GM23338 (cell line): ENCODE results near the gene ZNF568. TPM values are rescaled to one million over a fixed set of nuclear protein-coding genes. Genes with fewer than 3 reads are reported as not detected.

Experiments used
- ATAC-seq: fragments of 200-7000 bp; cut with Tn5 transposase; 3 replicates; pipeline ENCODE4 v1.9.1; 2020
- DNase-seq: peaks from one replicate; pipeline ENCODE4 v3.0.0-alpha.2; 2015; ENCODE audit warnings: low spot score
- H2AFZ ChIP-seq: fragments of 200-600 bp; sonication (generic); 2 replicates; pipeline ENCODE4 v1.8.0; 2016; ENCODE audit warnings: antibody characterized with exemption, mild to moderate bottlenecking, moderate library complexity
- H3F3A ChIP-seq: fragments of 200-600 bp; sonication (generic); replicated peaks from 2 replicates; pipeline ENCODE4 v1.8.0; 2017; ENCODE audit warnings: antibody characterized with exemption, mixed run types, low read depth
- H3K27ac ChIP-seq: fragments of 200-600 bp; sonication (generic); 2 replicates; pipeline ENCODE4 v1.6.1; 2016; ENCODE audit warnings: low read depth
- H3K27me3 ChIP-seq: fragments of 200-600 bp; sonication (generic); 2 replicates; pipeline ENCODE4 v1.8.0; 2016; ENCODE audit warnings: mild to moderate bottlenecking, mixed run types, moderate library complexity; ENCODE audit not compliant: insufficient read depth
- H3K36me3 ChIP-seq: fragments of 200-600 bp; sonication (generic); 2 replicates; pipeline ENCODE4 v1.8.0; 2016; ENCODE audit warnings: mild to moderate bottlenecking; ENCODE audit not compliant: insufficient read depth
- H3K4me1 ChIP-seq: fragments of 200-600 bp; sonication (generic); 2 replicates; pipeline ENCODE4 v1.8.0; 2016; ENCODE audit warnings: mild to moderate bottlenecking, moderate library complexity; ENCODE audit not compliant: insufficient read depth
- H3K4me2 ChIP-seq: fragments of 200-600 bp; sonication (generic); 2 replicates; pipeline ENCODE4 v1.7.1; 2017; ENCODE audit warnings: mixed run types
- H3K4me3 ChIP-seq: fragments of 200-600 bp; sonication (generic); 2 replicates; pipeline ENCODE4 v1.6.1; 2016; ENCODE audit warnings: mixed run types
- H3K79me2 ChIP-seq: fragments of 200-600 bp; sonication (generic); replicated peaks from 2 replicates; pipeline ENCODE4 v1.8.0; 2017; ENCODE audit warnings: mild to moderate bottlenecking; ENCODE audit not compliant: insufficient read depth
- H3K9me2 ChIP-seq: fragments of 200-600 bp; sonication (generic); 2 replicates; pipeline ENCODE4 v1.8.0; 2017; ENCODE audit not compliant: insufficient read depth
- H4K20me1 ChIP-seq: fragments of 200-600 bp; sonication (generic); replicated peaks from 2 replicates; pipeline ENCODE4 v1.8.0; 2017; ENCODE audit warnings: mild to moderate bottlenecking; ENCODE audit not compliant: insufficient read depth
- H3K27ac Mint-ChIP-seq: 2 replicates; pipeline ENCODE4 v1.8.0; 2020; ENCODE audit warnings: inconsistent platforms, mild to moderate bottlenecking, moderate library complexity, mixed read lengths
- H3K27me3 Mint-ChIP-seq: 3 replicates; pipeline ENCODE4 v1.8.0; 2022; ENCODE audit warnings: low read depth, mild to moderate bottlenecking, moderate library complexity, mixed read lengths, inconsistent platforms; ENCODE audit not compliant: insufficient read depth, poor library complexity
- H3K36me3 Mint-ChIP-seq: 3 replicates; pipeline ENCODE4 v1.8.0; 2021; ENCODE audit warnings: low read depth, mild to moderate bottlenecking, inconsistent platforms, moderate library complexity, mixed read lengths
- H3K4me1 Mint-ChIP-seq: 3 replicates; pipeline ENCODE4 v1.8.0; 2020; ENCODE audit warnings: mild to moderate bottlenecking, inconsistent platforms, mixed read lengths
- H3K4me3 Mint-ChIP-seq: 3 replicates; pipeline ENCODE4 v1.8.0; 2021; ENCODE audit warnings: moderate library complexity, mild to moderate bottlenecking, inconsistent platforms, mixed read lengths
- H3K9me3 Mint-ChIP-seq: 3 replicates; pipeline ENCODE4 v1.8.0; 2020; ENCODE audit warnings: moderate library complexity, mild to moderate bottlenecking, inconsistent platforms, mixed read lengths
- CREB1 ChIP-seq: fragments of 250-450 bp; sonication (Bioruptor Pico); IDR thresholded peaks from 2 replicates; pipeline ENCODE4 v1.5.0; 2020; ENCODE audit warnings: low read depth, mild to moderate bottlenecking, moderate library complexity
- EZH2 ChIP-seq: fragments of 200-600 bp; sonication (generic); IDR thresholded peaks from one replicate; pipeline ENCODE4 v1.8.0; 2017; ENCODE audit warnings: antibody characterized with exemption, mild to moderate bottlenecking, low read depth; ENCODE audit not compliant: unreplicated experiment
- EZH2phosphoT487 ChIP-seq: fragments of 200-600 bp; sonication (generic); IDR thresholded peaks from one replicate; pipeline ENCODE4 v1.8.1; 2018; ENCODE audit warnings: antibody characterized with exemption; ENCODE audit not compliant: unreplicated experiment
- JUNB ChIP-seq: IDR thresholded peaks from one replicate; pipeline ENCODE4 v1.6.1; 2016; ENCODE audit warnings: antibody characterized with exemption; ENCODE audit not compliant: unreplicated experiment
- POLR2AphosphoS5 ChIP-seq: IDR thresholded peaks from 2 replicates; pipeline ENCODE4 v1.6.1; 2016; ENCODE audit warnings: antibody characterized with exemption, low read depth
- STAT1 ChIP-seq: IDR thresholded peaks from one replicate; pipeline ENCODE4 v1.6.1; 2016; ENCODE audit warnings: antibody characterized with exemption; ENCODE audit not compliant: unreplicated experiment
- ZNF114 ChIP-seq: fragments of 250-450 bp; sonication (Bioruptor Pico); IDR thresholded peaks from 2 replicates; pipeline ENCODE4 v1.5.0; 2020; ENCODE audit warnings: mild to moderate bottlenecking, moderate library complexity
- ZNF331 ChIP-seq: fragments of 250-450 bp; sonication (Bioruptor Pico); IDR thresholded peaks from 2 replicates; pipeline ENCODE4 v1.5.0; 2020; ENCODE audit warnings: low read depth, mild to moderate bottlenecking, moderate library complexity
- polyA plus RNA-seq: library from polyadenylated mRNA; unstranded; fragments of >200 nt; fragmentation: Nextera tagmentation; extraction: Ambion mirVana; gene quantifications from 2 replicates; pipeline ENCODE4 v1.2.1, GENCODE V29; 2016
- total RNA-seq: library from RNA; depleted of rRNA; stranded (reverse); fragments of >200 nt; shearing (Covaris generic); gene quantifications from 2 replicates; pipeline ENCODE4 v1.2.3, GENCODE V29; 2014
- TF ChIP-seq, protein P1 (sequence below): IDR thresholded peaks from one replicate; pipeline ENCODE4 v1.6.1; 2018; ENCODE audit warnings: antibody characterized with exemption; ENCODE audit not compliant: unreplicated experiment
- TF ChIP-seq, protein P2 (sequence below), 2 experiments: fragments of 200-600 bp in 1 of 2; sonication (generic) in 1 of 2; conservative IDR thresholded peaks; 2 replicates each; pipeline versions ENCODE4 v1.5.1 to v1.6.1; 2016 to 2017; ENCODE audit warnings: antibody characterized with exemption in 2 of 2, low read depth in 2 of 2, mild to moderate bottlenecking in 2 of 2, moderate library complexity in 1 of 2
- TF ChIP-seq, protein P3 (sequence below): IDR thresholded peaks from 2 replicates; pipeline ENCODE4 v1.6.1; 2016; ENCODE audit warnings: antibody characterized with exemption

The ZNF568 gene
- total and polyA plus RNA-seq, 2 experiments from 2014 or later, result 7.6 to 10.5 TPM

GRCh38 chr19:36916991-36917390 is 859 bp downstream of the ZNF568 start:
- peak overlapping the region; percentile 94 for H3K4me2 ChIP-seq
- H3K27ac ChIP-seq, result no peak overlapping the region
- H3F3A ChIP-seq, result no peaks in the 10 kb centered on the region
- H2AFZ ChIP-seq, result peak overlapping the region; percentile 99
- H3K27ac Mint-ChIP-seq, result no peak overlapping the region; the same call in 1 of the 2 replicates
- no peaks in the 10 kb centered on the region for H3K27me3 ChIP-seq
- no peak for TF ChIP-seq JUNB
- TF ChIP-seq, protein P1, sequence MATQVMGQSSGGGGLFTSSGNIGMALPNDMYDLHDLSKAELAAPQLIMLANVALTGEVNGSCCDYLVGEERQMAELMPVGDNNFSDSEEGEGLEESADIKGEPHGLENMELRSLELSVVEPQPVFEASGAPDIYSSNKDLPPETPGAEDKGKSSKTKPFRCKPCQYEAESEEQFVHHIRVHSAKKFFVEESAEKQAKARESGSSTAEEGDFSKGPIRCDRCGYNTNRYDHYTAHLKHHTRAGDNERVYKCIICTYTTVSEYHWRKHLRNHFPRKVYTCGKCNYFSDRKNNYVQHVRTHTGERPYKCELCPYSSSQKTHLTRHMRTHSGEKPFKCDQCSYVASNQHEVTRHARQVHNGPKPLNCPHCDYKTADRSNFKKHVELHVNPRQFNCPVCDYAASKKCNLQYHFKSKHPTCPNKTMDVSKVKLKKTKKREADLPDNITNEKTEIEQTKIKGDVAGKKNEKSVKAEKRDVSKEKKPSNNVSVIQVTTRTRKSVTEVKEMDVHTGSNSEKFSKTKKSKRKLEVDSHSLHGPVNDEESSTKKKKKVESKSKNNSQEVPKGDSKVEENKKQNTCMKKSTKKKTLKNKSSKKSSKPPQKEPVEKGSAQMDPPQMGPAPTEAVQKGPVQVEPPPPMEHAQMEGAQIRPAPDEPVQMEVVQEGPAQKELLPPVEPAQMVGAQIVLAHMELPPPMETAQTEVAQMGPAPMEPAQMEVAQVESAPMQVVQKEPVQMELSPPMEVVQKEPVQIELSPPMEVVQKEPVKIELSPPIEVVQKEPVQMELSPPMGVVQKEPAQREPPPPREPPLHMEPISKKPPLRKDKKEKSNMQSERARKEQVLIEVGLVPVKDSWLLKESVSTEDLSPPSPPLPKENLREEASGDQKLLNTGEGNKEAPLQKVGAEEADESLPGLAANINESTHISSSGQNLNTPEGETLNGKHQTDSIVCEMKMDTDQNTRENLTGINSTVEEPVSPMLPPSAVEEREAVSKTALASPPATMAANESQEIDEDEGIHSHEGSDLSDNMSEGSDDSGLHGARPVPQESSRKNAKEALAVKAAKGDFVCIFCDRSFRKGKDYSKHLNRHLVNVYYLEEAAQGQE, result no peak
- no peak for TF ChIP-seq STAT1
- TF ChIP-seq, protein P2, sequence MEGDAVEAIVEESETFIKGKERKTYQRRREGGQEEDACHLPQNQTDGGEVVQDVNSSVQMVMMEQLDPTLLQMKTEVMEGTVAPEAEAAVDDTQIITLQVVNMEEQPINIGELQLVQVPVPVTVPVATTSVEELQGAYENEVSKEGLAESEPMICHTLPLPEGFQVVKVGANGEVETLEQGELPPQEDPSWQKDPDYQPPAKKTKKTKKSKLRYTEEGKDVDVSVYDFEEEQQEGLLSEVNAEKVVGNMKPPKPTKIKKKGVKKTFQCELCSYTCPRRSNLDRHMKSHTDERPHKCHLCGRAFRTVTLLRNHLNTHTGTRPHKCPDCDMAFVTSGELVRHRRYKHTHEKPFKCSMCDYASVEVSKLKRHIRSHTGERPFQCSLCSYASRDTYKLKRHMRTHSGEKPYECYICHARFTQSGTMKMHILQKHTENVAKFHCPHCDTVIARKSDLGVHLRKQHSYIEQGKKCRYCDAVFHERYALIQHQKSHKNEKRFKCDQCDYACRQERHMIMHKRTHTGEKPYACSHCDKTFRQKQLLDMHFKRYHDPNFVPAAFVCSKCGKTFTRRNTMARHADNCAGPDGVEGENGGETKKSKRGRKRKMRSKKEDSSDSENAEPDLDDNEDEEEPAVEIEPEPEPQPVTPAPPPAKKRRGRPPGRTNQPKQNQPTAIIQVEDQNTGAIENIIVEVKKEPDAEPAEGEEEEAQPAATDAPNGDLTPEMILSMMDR (conservative IDR thresholded peaks at IDR 0.05; ENCODE audit: low read depth in 2 of 2), result no peak
- TF ChIP-seq, protein P3, sequence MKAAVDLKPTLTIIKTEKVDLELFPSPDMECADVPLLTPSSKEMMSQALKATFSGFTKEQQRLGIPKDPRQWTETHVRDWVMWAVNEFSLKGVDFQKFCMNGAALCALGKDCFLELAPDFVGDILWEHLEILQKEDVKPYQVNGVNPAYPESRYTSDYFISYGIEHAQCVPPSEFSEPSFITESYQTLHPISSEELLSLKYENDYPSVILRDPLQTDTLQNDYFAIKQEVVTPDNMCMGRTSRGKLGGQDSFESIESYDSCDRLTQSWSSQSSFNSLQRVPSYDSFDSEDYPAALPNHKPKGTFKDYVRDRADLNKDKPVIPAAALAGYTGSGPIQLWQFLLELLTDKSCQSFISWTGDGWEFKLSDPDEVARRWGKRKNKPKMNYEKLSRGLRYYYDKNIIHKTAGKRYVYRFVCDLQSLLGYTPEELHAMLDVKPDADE, result no peak
- TF ChIP-seq POLR2AphosphoS5, result no peak
- TF ChIP-seq ZNF114 (CRISPR knock-in tag), result no peak
- TF ChIP-seq EZH2, result no peak
- TF ChIP-seq ZNF331 (CRISPR knock-in tag), result no peak
- TF ChIP-seq CREB1 (CRISPR knock-in tag), result no peak
- no peak for TF ChIP-seq EZH2phosphoT487
- no peak for ATAC-seq
- H3K36me3 Mint-ChIP-seq, result peaks cover 62% of the 10 kb centered on the region
- peak; percentile 20 for DNase-seq
- no peaks in the 10 kb centered on the region for H3K27me3 Mint-ChIP-seq
- H3K79me2 ChIP-seq, result no peaks in the 10 kb centered on the region
- H3K9me2 ChIP-seq, result 0 out of 2 replicates have a peak, but pooled peaks cover 2% of the 10 kb centered on the region
- H3K4me3 Mint-ChIP-seq, result peak overlapping the region; percentile 92
- H4K20me1 ChIP-seq, result no peaks in the 10 kb centered on the region
- H3K9me3 Mint-ChIP-seq, result peaks cover 43% of the 10 kb centered on the region
- H3K4me3 ChIP-seq, result peak overlapping the region; percentile 86
- no peaks in the 10 kb centered on the region for H3K36me3 ChIP-seq
- no peaks in the 10 kb centered on the region for H3K4me1 ChIP-seq
- H3K4me1 Mint-ChIP-seq, result peaks cover 10% of the 10 kb centered on the region
